Measurements from ENCODE around the gene UNC5B.

Gene UNC5B

GRCh38 chr10:71239131-71239915 lies 27.0 kb downstream of the UNC5B start:
- no peak for DNase-seq (ENCODE audit: low read depth in 1 of 2, low spot score in 1 of 2)

GRCh38 chr10:71239946-71240795 lies 27.8 kb downstream of the UNC5B start:
- DNase-seq (ENCODE audit: low read depth in 1 of 2, low spot score in 1 of 2), result no peak

DNA sequence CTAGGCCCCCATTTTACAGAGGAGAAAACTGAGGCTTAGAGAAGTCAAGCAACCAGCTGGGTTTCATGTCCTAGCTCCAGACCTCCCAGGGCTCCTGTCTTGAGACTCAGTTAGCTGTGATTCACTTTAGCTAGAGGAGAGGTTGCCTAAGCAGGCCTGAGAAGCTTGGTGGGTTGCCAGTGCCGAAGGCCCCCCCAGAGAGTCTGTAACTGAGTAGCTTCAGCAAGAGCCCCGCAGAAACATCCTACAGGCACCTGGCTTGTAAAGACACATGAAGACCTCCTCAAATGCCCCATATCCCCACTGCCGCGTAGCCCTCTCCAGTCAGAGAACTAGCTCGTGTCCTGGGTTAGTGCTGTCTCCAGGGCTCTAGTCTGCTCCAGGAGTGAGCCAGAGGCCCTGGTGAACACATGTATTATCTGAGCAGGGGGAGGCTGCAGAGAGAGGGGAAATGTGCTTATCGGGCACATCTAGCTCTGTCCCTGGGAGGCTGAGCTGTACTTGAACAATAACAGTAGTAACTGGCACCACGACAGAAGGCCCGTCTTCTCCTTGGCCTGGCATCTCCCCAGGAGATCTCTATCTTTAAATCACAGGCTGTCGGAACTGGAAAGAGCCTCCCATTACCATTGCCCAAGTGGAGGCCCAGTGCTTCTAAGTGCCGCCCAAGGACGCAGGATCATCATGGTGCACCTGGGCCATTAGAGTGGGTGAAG lies 28.9 kb downstream of the UNC5B start:
- DNase-seq (ENCODE audit: low read depth in 1 of 2, low spot score in 1 of 2), result no peak

DNA sequence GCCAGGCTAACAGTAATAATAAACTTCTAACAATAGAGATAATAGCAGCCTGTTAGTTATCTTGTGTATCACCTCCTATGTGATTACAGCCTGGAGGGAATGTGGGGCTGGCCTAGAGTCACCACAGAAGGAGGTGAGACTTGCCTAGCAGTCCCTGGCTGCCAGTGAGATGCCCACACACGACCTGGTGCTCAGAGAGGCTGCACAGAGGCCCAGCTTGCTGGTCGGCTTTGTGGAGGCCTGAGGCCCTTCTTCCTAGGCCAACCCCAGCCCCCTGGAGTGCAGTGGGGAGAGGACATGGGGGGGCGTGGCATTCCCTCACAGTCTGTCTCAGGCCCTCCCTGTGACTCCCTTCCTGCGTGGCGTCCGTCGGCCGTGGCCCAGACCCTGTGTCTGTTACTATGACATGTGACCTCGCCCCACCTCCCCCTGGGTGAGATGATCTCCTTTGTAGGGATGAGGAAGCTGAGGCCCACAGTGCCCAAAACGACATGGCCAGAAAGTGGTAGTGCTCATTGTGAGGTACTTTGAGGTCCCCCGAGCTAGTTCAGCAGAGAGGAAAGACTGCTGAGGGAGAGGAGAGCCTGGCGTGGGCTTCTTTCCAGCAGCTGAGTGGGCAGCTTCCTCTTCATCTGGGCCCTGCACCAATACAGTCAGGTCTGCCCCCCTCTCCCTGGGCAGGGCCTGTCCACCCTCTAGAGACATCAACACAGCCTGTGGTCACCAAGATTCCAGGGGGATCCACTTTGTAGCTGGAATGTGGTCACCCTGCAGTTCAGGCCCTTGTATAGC lies 29.7 kb downstream of the UNC5B start:
- DNase-seq (ENCODE audit: low read depth in 1 of 2, low spot score in 1 of 2), result no peak

GRCh38 chr10:71242622-71243009 lies 30.2 kb downstream of the UNC5B start:
- DNase-seq (ENCODE audit: low read depth in 1 of 2, low spot score in 1 of 2), result no peak

DNA sequence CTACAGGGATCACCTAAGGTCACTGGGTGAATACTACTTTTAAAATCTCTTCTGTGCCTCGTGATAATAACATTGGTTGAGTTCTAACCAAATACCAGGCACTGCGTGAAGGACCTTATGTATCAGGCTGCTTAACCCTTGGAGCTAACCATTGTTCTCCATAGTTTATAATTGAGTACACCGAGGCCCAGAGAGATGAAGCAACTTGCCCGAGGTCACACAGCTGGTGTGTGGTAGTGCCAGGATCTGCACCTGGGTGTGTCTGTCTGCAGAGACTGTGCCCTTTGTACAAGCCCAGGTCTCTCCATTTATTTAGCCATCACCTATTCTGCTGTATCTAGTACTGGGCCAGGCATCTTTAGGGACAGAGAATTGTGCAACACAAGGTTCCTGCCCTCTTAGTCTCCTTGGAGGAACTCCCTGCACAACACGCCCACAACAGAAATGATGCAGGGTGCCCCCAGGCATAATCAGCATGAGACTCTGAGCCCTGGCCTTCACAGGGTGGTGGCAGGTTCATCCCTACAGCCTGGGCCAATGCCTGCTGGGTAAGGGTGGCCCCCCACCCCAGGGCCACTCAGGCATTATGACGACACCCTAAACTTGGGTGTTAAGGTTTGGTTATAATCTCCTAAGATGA lies 31.5 kb downstream of the UNC5B start:
- DNase-seq (ENCODE audit: low read depth in 1 of 2, low spot score in 1 of 2), result no peak

DNA sequence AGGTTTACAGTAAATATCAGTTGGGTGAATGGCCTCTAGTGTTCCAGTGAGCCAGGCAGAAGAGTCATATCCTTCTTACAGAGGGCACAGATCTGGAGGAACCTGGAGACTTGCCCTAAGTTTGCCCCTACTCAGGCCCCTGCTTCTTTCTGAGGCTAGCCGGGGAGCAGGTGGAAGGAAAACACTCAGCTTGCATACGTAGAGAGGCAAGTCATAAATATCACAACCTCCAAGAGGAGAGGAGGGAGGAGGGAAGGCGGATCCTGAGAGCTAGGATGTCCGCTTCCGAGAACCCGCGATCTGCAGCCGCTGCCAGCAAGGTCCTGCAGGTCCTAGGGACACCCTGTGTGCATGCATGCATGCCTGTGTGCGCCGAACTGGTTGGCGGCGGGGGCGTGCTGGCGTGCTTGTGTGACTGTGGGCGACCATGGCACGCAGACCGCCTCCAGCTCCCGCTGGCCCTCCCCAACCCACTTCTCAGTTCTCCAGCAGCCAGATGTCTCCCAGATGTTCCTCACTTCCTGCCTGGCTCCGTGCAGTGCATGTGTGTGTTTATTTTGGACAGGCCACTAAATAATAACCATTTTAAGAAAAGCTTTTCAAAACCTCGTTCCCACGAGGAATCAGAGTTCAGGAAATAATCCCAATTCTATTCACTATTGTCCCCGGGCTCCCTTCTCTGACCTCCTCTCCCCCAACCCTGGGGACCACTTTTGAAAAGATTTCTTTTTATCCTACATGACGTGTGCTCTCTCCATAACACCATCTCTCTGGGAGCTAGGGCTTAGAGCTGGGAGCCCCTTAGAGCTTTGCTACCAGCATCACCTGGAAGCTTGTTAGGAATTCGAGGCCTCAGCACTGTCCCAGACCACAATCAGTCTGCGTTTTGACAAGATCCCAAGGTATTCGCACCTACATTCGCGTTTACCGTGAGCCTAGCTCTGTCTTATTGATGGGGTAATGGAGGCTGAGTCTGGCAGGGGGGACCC lies 32.4 kb downstream of the UNC5B start:
- no peak for DNase-seq (ENCODE audit: low read depth in 1 of 2, low spot score in 1 of 2)

DNA sequence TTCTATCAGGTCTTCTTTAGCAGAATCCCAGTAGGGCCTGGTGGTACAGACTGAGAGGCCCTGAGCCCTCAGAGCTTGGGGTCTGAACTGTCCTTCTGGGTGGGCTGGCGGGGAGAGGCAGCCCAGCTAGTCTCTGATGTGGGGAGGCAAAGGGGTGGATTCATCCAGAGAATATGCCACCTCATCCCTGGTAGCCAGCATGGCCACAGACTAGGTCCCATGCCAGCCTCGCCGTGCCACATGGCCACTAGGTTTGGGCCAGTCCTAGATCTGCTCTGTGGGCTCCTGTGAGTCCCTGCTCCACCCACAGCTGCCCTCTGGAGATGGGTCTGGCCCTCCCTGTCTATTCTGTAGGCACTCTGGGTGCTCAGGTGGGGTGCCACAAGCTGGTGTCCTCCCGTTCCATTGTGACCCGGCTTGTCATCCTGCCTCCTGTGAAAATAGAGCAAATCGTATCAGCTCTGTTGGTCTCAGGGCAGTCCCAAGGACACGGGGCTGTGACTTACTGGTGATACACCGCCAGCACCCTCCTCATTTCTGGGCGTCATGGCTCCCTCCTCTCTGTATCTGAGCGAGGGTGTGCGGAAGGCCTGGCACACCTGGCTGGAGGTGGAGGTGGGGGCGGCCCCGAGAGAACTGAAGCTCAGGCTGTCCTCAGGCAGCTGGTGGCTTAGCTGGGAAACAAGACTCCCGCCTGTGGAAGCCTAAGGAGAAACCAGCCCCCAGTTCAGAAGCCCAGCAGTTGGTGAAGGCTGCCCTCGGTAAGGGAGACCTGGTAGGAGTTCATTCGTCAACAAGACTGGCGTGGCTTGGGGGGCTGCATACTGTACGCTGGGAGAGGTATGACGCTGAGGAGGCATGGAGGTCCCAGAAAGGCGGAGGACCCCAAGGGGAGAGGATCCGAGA lies 33.3 kb downstream of the UNC5B start:
- DNase-seq (ENCODE audit: low read depth in 1 of 2, low spot score in 1 of 2), result no peak

- DNase-seq (ENCODE audit: low read depth in 1 of 2, low spot score in 1 of 2), result no peak
Observed at GRCh38 chr10:71246591-71247413, 34.4 kb downstream of the UNC5B start.

DNA sequence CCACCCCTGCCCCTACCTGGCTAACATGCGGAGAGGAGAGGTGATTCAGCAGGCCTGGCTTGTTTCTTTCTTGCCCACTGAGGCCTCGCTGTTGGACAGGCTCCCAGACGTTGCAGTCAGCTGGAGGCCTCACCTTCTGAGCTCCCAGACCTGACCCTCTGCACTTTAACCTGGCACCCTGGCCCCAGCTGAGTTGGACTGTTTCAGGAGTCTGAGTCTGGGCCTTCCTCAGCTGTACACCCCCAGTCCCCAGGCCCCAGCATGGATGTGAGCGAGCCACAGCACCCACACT lies 35.0 kb downstream of the UNC5B start:
- no peak for DNase-seq (ENCODE audit: low read depth in 1 of 2, low spot score in 1 of 2)

GRCh38 chr10:71247804-71248203 lies 35.4 kb downstream of the UNC5B start:
- DNase-seq (ENCODE audit: low read depth in 1 of 2, low spot score in 1 of 2), result no peak

GRCh38 chr10:71248210-71248609 lies 35.8 kb downstream of the UNC5B start:
- no peak for DNase-seq (ENCODE audit: low read depth in 1 of 2, low spot score in 1 of 2)

DNA sequence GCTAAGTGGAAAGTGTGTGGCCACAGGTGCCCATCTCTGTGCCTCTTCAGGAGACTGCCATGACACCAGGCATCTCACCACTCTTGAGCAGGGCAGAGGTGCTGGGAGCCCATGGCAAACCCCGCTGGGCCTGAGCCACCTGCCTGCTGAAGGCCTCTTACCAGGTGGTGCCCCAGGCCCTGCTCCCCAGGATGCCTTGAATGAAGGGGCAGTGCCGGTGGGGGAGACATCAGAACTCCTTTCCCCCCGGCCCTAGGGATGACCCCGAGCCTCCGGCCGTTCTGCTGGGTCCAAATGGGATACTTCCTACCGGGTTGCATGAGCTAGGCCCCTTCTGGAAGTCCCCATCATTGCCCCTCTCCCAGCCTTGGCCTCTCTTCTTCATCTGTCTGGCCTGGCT lies 37.6 kb downstream of the UNC5B start:
- no peak for DNase-seq (ENCODE audit: low read depth in 1 of 2, low spot score in 1 of 2)

DNA sequence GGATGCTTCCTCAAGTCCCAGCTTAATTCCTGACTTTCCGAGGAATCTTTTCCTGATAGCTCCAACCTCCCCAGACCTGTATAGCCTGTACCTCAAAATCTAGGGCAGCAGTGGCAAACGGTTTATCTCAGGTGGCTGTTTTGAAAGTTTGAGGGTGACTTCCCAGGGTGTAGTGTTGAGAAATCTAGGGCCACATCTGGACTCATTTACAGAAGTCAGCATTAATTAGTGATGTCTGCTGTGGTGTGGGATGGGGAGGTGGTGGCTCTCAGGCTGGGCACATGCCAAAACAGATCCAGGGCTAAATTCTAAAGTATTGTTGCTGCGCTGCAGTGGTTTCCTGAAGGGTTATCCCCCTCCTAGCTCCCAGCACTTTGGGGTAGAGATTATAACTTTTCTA lies 38.0 kb downstream of the UNC5B start:
- DNase-seq (ENCODE audit: low read depth in 1 of 2, low spot score in 1 of 2), result no peak

GRCh38 chr10:71250842-71251241 lies 38.5 kb downstream of the UNC5B start:
- no peak for DNase-seq (ENCODE audit: low read depth in 1 of 2, low spot score in 1 of 2)

DNA sequence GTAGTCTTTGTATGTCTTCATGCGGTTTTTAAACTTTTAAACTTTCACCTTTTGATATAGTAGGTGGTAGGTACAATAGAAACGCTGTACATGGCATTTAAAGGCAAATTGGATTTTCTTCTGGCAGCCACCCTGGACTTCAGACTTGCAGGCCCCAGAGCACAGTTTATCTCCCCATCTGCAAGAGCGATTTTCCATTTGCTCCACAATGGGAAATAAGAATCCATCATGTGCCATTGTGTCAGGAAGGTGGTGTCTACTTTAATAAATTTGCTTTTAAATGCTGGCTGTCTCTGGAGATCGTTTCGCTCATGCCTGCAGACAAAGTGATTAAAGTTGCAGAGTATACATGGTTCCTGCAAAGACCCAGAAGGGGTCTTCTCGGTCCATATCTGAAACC lies 38.9 kb downstream of the UNC5B start:
- DNase-seq (ENCODE audit: low read depth in 1 of 2, low spot score in 1 of 2), result no peak

GRCh38 chr10:71252220-71252619 lies 39.9 kb downstream of the UNC5B start:
- no peak for DNase-seq (ENCODE audit: low read depth in 1 of 2, low spot score in 1 of 2)
